ENCODE measurements around the gene SLC35G2. TPM values are rescaled to one million over a fixed set of nuclear protein-coding genes. Genes with fewer than 3 reads are reported as not detected.
"Not testable (repeated sequence)": the region's sequence is repeated elsewhere in the genome, so short reads cannot be mapped to it uniquely, and the experiment has no call there.

Gene SLC35G2
- total RNA-seq, 2 donors from 2014 or later, result 7.3 to 7.8 TPM

DNA sequence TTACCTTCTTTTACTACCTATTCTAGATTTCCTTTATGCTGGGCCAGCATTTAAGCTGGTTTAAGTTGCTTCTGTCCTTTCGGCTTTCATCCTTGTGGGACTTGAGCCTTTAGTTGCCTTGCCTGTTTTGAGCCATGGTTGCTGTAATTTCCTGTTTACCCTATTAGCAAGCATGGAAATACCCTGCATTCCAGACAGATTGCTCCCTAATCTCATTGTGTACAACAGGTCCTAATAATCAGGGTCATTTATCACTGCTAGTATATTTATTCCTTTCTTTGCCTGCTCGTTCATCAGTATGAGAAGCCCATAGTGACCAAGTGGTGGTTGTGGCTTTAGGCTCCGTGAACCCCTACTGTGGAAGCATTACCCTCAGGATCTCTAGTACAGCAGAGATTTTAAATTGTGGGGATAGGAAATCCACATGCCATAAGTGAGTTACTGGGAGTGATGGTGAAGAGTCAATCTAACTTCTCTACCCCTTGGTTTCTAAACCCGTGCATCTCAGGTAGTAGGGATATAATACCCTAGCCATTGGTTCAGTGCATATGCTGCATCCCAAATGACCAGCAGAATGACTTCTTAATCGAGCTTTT is 75.0 kb downstream of the SLC35G2 start:
- H3K4me1 ChIP-seq, result peaks cover 20% of the 10 kb centered on the region
- DNase-seq (peak in 1 of 4 donors; percentile 17), ATAC-seq (peak; percentile 80)
- H3K4me3 ChIP-seq, result no peak overlapping the region
- H3K36me3 ChIP-seq (replicated peaks in 1 of 2; ENCODE audit: insufficient read depth in 1 of 2, low read depth in 2 of 2), result no peaks in the 10 kb centered on the region
- intact Hi-C loops (cut with DNase I), result no loop called here
- 48 to 50% methylated on average over 5 of the region's 5 CpGs for WGBS, 2 donors
- no peak for TF ChIP-seq POLR2A (IDR thresholded peaks at IDR 0.05)
- TF ChIP-seq, protein P1, sequence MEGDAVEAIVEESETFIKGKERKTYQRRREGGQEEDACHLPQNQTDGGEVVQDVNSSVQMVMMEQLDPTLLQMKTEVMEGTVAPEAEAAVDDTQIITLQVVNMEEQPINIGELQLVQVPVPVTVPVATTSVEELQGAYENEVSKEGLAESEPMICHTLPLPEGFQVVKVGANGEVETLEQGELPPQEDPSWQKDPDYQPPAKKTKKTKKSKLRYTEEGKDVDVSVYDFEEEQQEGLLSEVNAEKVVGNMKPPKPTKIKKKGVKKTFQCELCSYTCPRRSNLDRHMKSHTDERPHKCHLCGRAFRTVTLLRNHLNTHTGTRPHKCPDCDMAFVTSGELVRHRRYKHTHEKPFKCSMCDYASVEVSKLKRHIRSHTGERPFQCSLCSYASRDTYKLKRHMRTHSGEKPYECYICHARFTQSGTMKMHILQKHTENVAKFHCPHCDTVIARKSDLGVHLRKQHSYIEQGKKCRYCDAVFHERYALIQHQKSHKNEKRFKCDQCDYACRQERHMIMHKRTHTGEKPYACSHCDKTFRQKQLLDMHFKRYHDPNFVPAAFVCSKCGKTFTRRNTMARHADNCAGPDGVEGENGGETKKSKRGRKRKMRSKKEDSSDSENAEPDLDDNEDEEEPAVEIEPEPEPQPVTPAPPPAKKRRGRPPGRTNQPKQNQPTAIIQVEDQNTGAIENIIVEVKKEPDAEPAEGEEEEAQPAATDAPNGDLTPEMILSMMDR (IDR thresholded peaks at IDR 0.05), result no peak
- H3K9me3 ChIP-seq, result no peaks in the 10 kb centered on the region
- no peaks in the 10 kb centered on the region for H3K27me3 ChIP-seq
- peak overlapping the region in 2 of 4 donors; percentile 61 to 62 for H3K27ac ChIP-seq

DNA sequence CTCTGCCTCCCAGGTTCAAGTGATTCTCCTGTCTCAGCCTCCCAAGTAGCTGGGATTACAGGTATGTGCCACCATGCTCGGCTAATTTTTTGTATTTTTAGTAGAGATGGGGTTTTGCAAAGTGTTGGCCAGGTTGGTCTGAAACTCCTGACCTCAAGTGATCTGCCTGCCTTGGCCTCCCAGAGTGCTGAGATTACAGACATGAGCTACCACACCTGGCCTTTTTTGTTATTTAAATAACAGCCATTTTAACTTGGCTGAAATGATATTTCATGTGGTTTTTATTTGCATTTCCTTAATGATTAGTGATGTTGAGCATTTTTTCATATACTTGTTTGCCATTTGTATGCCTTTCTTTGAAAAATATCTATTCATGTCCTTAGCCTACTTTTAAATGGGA is 78.2 kb downstream of the SLC35G2 start:
- WGBS, 2 donors, result 82 to 95% methylated on average over 1 of the region's 1 CpG
- H3K27me3 ChIP-seq; ATAC-seq; intact Hi-C loops (cut with DNase I); H3K27ac ChIP-seq; H3K9me3 ChIP-seq; H3K4me3 ChIP-seq; DNase-seq; H3K36me3 ChIP-seq (replicated peaks in 1 of 2; ENCODE audit: insufficient read depth in 1 of 2, low read depth in 2 of 2): not testable (repeated sequence)
- H3K4me1 ChIP-seq, result peaks cover 26% of the 10 kb centered on the region

DNA sequence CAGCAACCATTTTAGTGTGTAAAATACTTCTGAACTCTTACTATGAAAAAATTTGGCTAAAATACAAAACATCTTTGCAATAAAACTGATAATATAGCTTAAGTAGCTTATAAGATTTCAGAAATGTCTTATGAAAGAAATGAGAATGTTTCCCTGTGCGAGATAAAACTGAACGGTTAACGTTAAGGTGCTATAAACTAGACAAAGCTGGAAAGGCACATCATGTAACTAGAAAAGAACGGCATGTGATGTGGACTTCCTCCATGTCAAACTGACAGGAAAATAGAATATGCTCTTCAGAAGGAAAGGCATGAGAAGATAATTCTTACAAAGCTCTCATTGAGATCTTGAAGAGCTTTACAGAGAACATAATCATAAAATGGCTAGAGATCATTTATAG is 79.6 kb downstream of the SLC35G2 start:
- ATAC-seq (no peak), DNase-seq (no peak)
- intact Hi-C loops (cut with DNase I), result no loop called here
- Histone ChIP-seq H3K4me1 (peaks cover 23% of the 10 kb centered on the region), H3K27ac (no peak overlapping the region), H3K27me3 (no peaks in the 10 kb centered on the region), H3K36me3 (replicated peaks in 1 of 2; ENCODE audit: insufficient read depth in 1 of 2, low read depth in 2 of 2) (no peaks in the 10 kb centered on the region), H3K4me3 (no peak overlapping the region), H3K9me3 (no peaks in the 10 kb centered on the region)
- TF ChIP-seq, protein P1 (IDR thresholded peaks at IDR 0.05), result no peak
- no peak for TF ChIP-seq POLR2A (IDR thresholded peaks at IDR 0.05)
- 57 to 77% methylated on average over 4 of the region's 4 CpGs for WGBS, 2 donors

DNA sequence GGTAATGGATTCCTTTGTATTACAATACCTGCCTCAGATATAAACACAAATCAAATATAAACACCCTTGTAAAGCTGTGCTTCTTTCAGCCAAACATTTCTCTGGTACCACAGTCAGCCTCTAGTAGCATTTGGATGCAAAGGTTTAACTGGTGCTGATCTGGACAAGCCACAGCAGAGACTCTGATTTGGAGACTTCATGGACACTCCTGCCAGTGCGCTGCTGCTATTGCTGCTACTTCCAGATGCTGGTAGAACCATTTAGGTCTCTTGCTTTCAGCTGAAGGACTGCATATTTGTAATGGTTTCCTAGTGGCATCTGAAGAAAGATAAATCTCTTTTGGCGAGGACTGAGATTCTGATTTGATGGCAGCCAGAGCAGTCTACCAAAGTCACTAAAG is 80.0 kb downstream of the SLC35G2 start:
- no peaks in the 10 kb centered on the region for H3K27me3 ChIP-seq
- ATAC-seq (no peak), DNase-seq (no peak)
- H3K27ac ChIP-seq, result no peak overlapping the region
- H3K9me3 ChIP-seq, result peaks cover 0 to 4% (median 0%) of the 10 kb centered on the region in 3 donors
- H3K36me3 ChIP-seq (replicated peaks in 1 of 2; ENCODE audit: insufficient read depth in 1 of 2, low read depth in 2 of 2), result no peaks in the 10 kb centered on the region
- intact Hi-C loops (cut with DNase I), result no loop called here
- 91 to 100% methylated on average over 2 of the region's 2 CpGs for WGBS, 2 donors
- TF ChIP-seq, protein P1 (IDR thresholded peaks at IDR 0.05), result no peak
- no peak for TF ChIP-seq POLR2A (IDR thresholded peaks at IDR 0.05)
- peaks cover 19% of the 10 kb centered on the region for H3K4me1 ChIP-seq
- no peak overlapping the region for H3K4me3 ChIP-seq

DNA sequence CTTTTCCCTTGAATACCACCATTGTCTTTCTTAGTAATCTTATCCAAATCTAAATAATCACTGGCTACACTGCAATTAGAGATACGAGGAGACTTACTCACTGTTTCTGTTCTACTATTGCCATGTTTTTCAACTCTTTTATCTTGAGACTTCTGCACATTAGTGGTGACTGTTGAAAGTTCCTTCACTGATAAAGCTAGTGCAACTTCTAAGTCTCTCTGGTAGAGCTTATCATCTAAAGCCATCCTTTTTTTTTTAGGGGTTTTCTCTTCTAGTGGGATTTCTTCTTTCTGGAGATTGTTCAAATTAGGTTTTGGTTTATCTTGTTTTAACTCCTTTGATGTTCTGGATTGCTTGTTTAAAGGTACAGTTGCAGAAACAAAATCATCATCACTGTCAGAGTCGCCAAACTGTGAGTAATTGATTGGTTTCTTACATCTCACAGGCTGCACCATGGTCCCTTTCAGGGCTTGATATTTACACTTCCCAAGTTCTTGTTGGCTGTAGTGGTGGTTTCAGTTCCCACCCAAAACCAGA is 80.8 kb downstream of the SLC35G2 start:
- intact Hi-C loops (cut with DNase I), result no loop called here
- Histone ChIP-seq H3K27ac (no peak overlapping the region), H3K27me3 (no peaks in the 10 kb centered on the region), H3K4me3 (no peak overlapping the region), H3K36me3 (replicated peaks in 1 of 2; ENCODE audit: insufficient read depth in 1 of 2, low read depth in 2 of 2) (no peaks in the 10 kb centered on the region), H3K9me3 (peaks cover 0 to 9% (median 0%) of the 10 kb centered on the region in 3 donors), H3K4me1 (peaks cover 13% of the 10 kb centered on the region)
- TF ChIP-seq, protein P1 (IDR thresholded peaks at IDR 0.05), result no peak
- no peak for TF ChIP-seq POLR2A (IDR thresholded peaks at IDR 0.05)
- WGBS, 2 donors, result 76% methylated on average over 2 of the region's 2 CpGs
- DNase-seq (no peak), ATAC-seq (no peak)

DNA sequence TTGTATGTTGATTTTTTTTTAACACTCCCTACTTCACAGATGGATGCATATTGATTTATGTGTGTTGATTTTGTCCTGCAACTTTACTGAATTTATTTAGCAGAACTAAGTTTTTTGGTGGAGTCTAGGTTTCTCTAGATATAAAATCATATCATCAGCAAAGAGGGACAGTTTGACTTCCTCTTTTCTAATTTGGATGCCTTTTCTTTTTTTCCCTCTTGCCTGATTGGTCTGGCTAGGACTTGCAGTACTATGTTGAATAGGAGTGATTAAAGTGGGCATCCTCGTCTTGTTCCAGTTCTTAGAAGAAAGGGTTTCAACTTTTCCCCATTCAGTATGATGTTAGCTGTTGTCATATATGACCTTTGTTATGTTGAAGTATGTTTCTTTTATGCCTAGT is 81.8 kb downstream of the SLC35G2 start:
- ATAC-seq; H3K9me3 ChIP-seq; H3K27me3 ChIP-seq; intact Hi-C loops (cut with DNase I); H3K27ac ChIP-seq; H3K4me3 ChIP-seq; H3K36me3 ChIP-seq (replicated peaks in 1 of 2; ENCODE audit: insufficient read depth in 1 of 2, low read depth in 2 of 2); DNase-seq: not testable (repeated sequence)
- H3K4me1 ChIP-seq, result peaks cover 13% of the 10 kb centered on the region
- WGBS, 2 donors, result 76 to 91% methylated on average over 1 of the region's 1 CpG

Data from body of pancreas (tissue), 4 donors.